Neural progenitor cell (in vitro differentiated cells): ENCODE results near the gene PRDM5.

Source experiments
- EZH2phosphoT487 ChIP-seq: fragments of 200-600 bp; sonication (generic); IDR thresholded peaks from 2 replicates; pipeline ENCODE4 v1.6.1; 2017; ENCODE audit warnings: antibody characterized with exemption
- TF ChIP-seq, protein P1 (sequence below): fragments of 200-600 bp; sonication (generic); IDR thresholded peaks from 2 replicates; pipeline ENCODE4 v1.5.1; 2017; ENCODE audit warnings: antibody characterized with exemption, mild to moderate bottlenecking

DNA sequence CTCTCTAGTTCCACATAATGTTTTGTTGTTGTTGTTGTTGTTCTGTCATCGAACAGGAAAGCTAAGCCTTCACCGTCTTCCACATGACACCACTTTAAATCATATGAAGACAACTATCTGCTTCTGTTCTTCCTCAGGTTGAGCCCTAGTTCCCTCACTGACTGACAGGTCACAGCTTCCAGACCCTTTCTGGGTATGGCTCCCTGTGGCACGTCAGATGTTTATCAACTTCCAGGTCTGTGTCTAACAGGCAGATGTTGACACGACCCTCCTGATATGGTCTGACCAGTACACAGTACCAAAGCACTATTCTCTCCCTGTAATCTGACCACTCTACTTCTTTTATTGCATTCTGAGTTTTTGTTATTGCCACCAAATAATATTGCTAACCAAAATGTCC, 51.4 kb downstream of the PRDM5 start:
- TF ChIP-seq, protein P1, sequence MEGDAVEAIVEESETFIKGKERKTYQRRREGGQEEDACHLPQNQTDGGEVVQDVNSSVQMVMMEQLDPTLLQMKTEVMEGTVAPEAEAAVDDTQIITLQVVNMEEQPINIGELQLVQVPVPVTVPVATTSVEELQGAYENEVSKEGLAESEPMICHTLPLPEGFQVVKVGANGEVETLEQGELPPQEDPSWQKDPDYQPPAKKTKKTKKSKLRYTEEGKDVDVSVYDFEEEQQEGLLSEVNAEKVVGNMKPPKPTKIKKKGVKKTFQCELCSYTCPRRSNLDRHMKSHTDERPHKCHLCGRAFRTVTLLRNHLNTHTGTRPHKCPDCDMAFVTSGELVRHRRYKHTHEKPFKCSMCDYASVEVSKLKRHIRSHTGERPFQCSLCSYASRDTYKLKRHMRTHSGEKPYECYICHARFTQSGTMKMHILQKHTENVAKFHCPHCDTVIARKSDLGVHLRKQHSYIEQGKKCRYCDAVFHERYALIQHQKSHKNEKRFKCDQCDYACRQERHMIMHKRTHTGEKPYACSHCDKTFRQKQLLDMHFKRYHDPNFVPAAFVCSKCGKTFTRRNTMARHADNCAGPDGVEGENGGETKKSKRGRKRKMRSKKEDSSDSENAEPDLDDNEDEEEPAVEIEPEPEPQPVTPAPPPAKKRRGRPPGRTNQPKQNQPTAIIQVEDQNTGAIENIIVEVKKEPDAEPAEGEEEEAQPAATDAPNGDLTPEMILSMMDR, result no peak
- no peak for TF ChIP-seq EZH2phosphoT487
